ENCODE results near the gene EGFR.

DNA sequence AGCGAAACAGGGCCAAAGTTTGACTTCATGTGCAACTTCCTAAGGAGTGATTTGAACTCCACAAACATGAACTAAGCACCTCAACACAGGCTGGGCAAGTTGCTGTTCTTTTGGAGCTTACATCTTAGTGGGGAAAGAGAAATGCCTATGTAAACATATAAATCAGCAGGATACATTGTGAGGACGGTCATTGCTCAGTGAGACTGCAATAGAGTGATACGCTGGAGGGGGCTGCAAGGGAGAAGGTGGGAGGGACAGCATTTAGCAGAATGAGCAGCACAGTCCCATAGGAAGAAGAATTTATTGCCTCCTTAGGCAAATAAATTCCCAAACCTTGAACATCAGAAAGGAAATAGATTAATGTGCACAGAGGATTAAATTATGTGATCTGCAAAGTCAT is 90.0 kb downstream of the EGFR start:
- TF ChIP-seq, protein P1, sequence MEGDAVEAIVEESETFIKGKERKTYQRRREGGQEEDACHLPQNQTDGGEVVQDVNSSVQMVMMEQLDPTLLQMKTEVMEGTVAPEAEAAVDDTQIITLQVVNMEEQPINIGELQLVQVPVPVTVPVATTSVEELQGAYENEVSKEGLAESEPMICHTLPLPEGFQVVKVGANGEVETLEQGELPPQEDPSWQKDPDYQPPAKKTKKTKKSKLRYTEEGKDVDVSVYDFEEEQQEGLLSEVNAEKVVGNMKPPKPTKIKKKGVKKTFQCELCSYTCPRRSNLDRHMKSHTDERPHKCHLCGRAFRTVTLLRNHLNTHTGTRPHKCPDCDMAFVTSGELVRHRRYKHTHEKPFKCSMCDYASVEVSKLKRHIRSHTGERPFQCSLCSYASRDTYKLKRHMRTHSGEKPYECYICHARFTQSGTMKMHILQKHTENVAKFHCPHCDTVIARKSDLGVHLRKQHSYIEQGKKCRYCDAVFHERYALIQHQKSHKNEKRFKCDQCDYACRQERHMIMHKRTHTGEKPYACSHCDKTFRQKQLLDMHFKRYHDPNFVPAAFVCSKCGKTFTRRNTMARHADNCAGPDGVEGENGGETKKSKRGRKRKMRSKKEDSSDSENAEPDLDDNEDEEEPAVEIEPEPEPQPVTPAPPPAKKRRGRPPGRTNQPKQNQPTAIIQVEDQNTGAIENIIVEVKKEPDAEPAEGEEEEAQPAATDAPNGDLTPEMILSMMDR (IDR thresholded peaks at IDR 0.05; ENCODE audit: low read depth, low read length) = no peak
- no peak for TF ChIP-seq POLR2A (IDR thresholded peaks at IDR 0.05; ENCODE audit: extremely low read depth, insufficient read length)
- TF ChIP-seq, protein P2, sequence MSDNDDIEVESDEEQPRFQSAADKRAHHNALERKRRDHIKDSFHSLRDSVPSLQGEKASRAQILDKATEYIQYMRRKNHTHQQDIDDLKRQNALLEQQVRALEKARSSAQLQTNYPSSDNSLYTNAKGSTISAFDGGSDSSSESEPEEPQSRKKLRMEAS (IDR thresholded peaks at IDR 0.05; ENCODE audit: low read depth, low read length) = no peak
